Loucy (cell line): ENCODE results near the gene SCD.
"Not testable (repeated sequence)": the region's sequence is repeated elsewhere in the genome, so short reads cannot be mapped to it uniquely, and the experiment has no call there.

ENCODE experiments used
- H2AFZ ChIP-seq: fragments of 200-600 bp; sonication (generic); 2 replicates; pipeline ENCODE4 v1.6.0; 2016; ENCODE audit warnings: antibody characterized with exemption, mild to moderate bottlenecking, low read length, moderate library complexity
- H3F3A ChIP-seq: fragments of 200-600 bp; 2 replicates; pipeline ENCODE4 v1.6.0; 2016; ENCODE audit warnings: antibody characterized with exemption, low read depth, mild to moderate bottlenecking
- H3K27me3 ChIP-seq: fragments of 200-600 bp; sonication (generic); 2 replicates; pipeline ENCODE4 v1.6.1; 2014; ENCODE audit warnings: low read length, mild to moderate bottlenecking; ENCODE audit not compliant: insufficient read depth, poor library complexity, severe bottlenecking
- H3K36me3 ChIP-seq: fragments of 200-600 bp; sonication (generic); 2 replicates; pipeline ENCODE4 v1.6.1; 2016; ENCODE audit warnings: low read length; ENCODE audit not compliant: insufficient read depth
- H3K4me1 ChIP-seq: fragments of 200-600 bp; sonication (generic); 2 replicates; pipeline ENCODE4 v1.5.1; 2014; ENCODE audit warnings: low read length, mild to moderate bottlenecking; ENCODE audit not compliant: insufficient read depth, poor library complexity, severe bottlenecking
- H3K4me2 ChIP-seq: fragments of 200-600 bp; sonication (generic); 2 replicates; pipeline ENCODE4 v1.6.0; 2014; ENCODE audit warnings: antibody characterized with exemption, low read length, low read depth, mild to moderate bottlenecking; ENCODE audit not compliant: poor library complexity, severe bottlenecking
- H3K4me3 ChIP-seq: fragments of 200-600 bp; sonication (generic); 2 replicates; pipeline ENCODE4 v1.5.1; 2014; ENCODE audit warnings: low read length, mild to moderate bottlenecking, mixed read lengths; ENCODE audit not compliant: poor library complexity, severe bottlenecking
- H3K79me2 ChIP-seq: fragments of 200-600 bp; sonication (generic); 2 replicates; pipeline ENCODE4 v1.6.1; 2014; ENCODE audit warnings: low read length; ENCODE audit not compliant: insufficient read depth
- H3K9ac ChIP-seq: fragments of 200-600 bp; sonication (generic); 2 replicates; pipeline ENCODE4 v1.6.0; 2014; ENCODE audit warnings: mild to moderate bottlenecking, low read depth, low read length, moderate library complexity; ENCODE audit not compliant: poor library complexity, severe bottlenecking
- H3K9me2 ChIP-seq: fragments of 200-600 bp; sonication (generic); replicated peaks from 2 replicates; pipeline ENCODE4 v1.6.1; 2016; ENCODE audit warnings: low read depth, low read length, mixed read lengths
- H3K9me3 ChIP-seq: fragments of 200-600 bp; sonication (generic); 2 replicates; pipeline ENCODE4 v1.6.1; 2014; ENCODE audit warnings: mild to moderate bottlenecking, antibody characterized with exemption, low read length, low read depth; ENCODE audit not compliant: insufficient read depth
- H4K20me1 ChIP-seq: fragments of 200-600 bp; sonication (generic); 2 replicates; pipeline ENCODE4 v1.6.0; 2014; ENCODE audit warnings: antibody characterized with exemption, low read length, mild to moderate bottlenecking; ENCODE audit not compliant: insufficient read depth, poor library complexity, severe bottlenecking
- EZH2phosphoT487 ChIP-seq: fragments of 200-600 bp; IDR thresholded peaks from 2 replicates; pipeline ENCODE4 v1.6.1; 2018; ENCODE audit warnings: antibody characterized with exemption, mild to moderate bottlenecking, moderate library complexity, borderline replicate concordance
- TF ChIP-seq, protein P1 (sequence below): fragments of 200-600 bp; sonication (generic); conservative IDR thresholded peaks from 2 replicates; pipeline ENCODE4 v1.5.1; 2014; ENCODE audit warnings: mild to moderate bottlenecking, antibody characterized with exemption, low read length

SCD gene

DNA sequence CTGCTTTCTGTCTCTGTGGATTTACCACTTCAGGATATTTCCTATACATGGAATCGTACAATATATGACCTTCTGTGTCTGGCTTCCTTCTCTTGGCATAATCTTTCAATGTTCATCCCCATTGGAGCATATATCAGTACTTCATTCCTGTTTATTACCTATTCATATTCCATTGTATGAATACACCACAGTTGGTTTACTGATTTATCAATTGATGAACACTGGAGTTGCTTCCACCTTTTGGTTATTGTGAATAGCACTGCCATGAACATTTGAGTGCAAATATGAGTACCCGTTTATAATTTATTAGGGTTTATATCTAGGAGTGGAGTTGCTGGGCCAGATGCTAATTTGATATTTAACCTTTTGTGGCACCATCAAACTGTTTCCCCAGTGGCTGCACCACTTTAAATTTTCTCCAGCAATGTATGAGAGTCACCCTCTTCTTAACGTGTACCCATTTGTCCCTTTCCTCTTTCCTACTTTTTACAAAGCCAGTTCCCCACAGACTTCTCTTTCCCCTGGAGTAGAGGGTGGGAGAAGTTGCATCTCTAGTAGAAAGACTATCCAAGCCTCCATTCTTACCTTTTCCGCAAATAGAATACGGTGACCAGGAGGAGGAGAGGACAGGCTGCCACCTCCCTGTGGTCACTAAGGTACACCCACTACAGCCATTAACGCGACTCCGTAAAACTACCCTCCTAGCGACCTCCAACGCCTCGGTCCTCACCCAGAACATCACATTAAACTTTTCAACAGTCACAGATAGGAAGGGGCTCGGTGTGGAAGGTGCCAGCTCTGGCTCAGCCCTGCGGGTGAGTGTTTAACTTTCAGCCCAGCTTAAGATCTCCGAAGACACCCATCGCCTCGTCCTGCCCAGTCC lies 25.6 kb downstream of the SCD start:
- H3K4me1 ChIP-seq: peaks cover 40% of the 10 kb centered on the region
- no peaks in the 10 kb centered on the region for H3K36me3 ChIP-seq
- H3K4me2 ChIP-seq: peak overlapping the region; percentile 83
- H3K27me3 ChIP-seq: no peaks in the 10 kb centered on the region
- TF ChIP-seq EZH2phosphoT487: no peak
- TF ChIP-seq, protein P1, sequence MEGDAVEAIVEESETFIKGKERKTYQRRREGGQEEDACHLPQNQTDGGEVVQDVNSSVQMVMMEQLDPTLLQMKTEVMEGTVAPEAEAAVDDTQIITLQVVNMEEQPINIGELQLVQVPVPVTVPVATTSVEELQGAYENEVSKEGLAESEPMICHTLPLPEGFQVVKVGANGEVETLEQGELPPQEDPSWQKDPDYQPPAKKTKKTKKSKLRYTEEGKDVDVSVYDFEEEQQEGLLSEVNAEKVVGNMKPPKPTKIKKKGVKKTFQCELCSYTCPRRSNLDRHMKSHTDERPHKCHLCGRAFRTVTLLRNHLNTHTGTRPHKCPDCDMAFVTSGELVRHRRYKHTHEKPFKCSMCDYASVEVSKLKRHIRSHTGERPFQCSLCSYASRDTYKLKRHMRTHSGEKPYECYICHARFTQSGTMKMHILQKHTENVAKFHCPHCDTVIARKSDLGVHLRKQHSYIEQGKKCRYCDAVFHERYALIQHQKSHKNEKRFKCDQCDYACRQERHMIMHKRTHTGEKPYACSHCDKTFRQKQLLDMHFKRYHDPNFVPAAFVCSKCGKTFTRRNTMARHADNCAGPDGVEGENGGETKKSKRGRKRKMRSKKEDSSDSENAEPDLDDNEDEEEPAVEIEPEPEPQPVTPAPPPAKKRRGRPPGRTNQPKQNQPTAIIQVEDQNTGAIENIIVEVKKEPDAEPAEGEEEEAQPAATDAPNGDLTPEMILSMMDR: no peak
- no peaks in the 10 kb centered on the region for H3K9me3 ChIP-seq
- peak overlapping the region; percentile 82 for H3K4me3 ChIP-seq
- peaks cover 26% of the 10 kb centered on the region for H3K79me2 ChIP-seq
- H4K20me1 ChIP-seq: no peaks in the 10 kb centered on the region
- no peaks in the 10 kb centered on the region for H3K9me2 ChIP-seq
- peaks cover 11% of the 10 kb centered on the region; the same call in 1 of the 2 replicates for H3F3A ChIP-seq
- peak overlapping the region; percentile 55; the same call in 1 of the 2 replicates for H2AFZ ChIP-seq
- peak overlapping the region; percentile 94 for H3K9ac ChIP-seq

DNA sequence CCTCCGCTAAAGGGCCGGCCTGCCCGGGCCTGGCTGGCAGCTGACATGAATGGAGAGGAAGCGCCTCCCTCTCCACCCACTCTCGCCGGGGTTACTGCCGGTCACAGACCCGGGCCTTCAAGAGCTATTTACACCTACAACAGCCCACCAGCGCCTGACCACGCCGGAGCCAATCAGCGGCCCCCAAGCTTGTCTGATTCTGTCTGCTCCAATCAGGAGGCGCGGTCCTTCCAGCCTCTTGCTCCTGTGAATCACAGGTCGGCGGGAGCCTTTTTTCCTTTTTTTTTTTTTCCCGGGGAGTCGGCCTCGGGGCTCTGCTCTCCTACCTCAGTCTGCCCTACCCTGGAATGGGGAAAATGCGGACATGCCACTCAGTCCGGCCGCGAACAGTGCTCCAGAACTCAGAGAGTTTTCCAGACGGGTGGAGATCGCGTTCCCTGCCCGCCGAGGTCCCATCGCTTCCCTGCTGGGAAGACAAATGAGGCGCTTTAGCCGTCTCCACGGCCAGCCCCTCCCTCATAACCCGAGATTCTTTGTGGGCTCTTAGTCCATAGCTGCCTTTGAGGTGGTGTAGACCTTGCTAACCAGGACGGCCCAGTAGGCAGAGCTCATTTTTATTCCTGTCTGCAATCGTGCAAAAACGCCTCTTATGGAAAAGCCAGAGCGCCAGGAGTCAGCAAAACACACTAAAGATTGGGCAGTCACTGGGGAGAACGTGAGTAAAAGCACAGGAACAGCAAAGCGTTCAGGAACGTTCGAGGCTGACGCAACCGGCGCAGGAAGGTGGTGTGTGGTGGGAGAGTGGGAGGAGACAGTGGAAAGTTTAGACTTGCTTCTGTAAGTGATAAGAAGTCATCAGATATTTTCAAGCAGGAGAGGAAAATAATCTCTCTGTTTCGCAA lies 26.5 kb downstream of the SCD start:
- H3K36me3 ChIP-seq: no peaks in the 10 kb centered on the region
- TF ChIP-seq, protein P1: no peak
- no peak for TF ChIP-seq EZH2phosphoT487
- peak overlapping the region; percentile 80; the same call in 1 of the 2 replicates for H2AFZ ChIP-seq
- H3K79me2 ChIP-seq: peaks cover 26% of the 10 kb centered on the region
- no peaks in the 10 kb centered on the region for H3K27me3 ChIP-seq
- peak overlapping the region; percentile 94 for H3K9ac ChIP-seq
- H3K9me2 ChIP-seq: no peaks in the 10 kb centered on the region
- no peaks in the 10 kb centered on the region for H3K9me3 ChIP-seq
- peaks cover 45% of the 10 kb centered on the region for H3K4me1 ChIP-seq
- peaks cover 11% of the 10 kb centered on the region; the same call in 1 of the 2 replicates for H3F3A ChIP-seq
- H3K4me3 ChIP-seq: peak overlapping the region; percentile 82
- no peaks in the 10 kb centered on the region for H4K20me1 ChIP-seq
- peak overlapping the region; percentile 83 for H3K4me2 ChIP-seq

DNA sequence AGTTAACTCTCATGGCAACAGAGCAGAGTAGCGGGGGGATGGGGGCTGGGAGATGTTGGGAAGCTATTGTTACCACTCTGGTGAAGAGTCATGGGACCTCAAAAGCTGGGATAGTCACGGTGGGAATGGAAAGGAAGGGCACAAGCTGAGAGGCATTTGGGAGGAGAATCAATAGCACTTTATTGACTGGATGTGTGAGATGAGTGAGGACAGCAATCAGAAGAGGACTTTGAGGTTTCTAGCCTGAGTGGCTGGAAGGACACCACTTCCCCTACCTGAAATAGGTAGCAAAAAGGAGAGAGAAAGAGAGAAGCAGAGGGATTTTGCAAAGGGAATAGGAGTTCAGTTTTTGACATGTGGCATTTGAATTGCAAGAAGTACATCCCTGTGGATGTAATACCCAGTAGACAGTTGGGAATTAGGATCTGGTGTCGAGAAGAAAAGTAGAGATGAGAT lies 27.2 kb downstream of the SCD start:
- peaks cover 11% of the 10 kb centered on the region; the same call in 1 of the 2 replicates for H3F3A ChIP-seq
- H3K36me3 ChIP-seq: no peaks in the 10 kb centered on the region
- no peaks in the 10 kb centered on the region for H3K9me3 ChIP-seq
- no peaks in the 10 kb centered on the region for H3K27me3 ChIP-seq
- H3K9ac ChIP-seq: peak overlapping the region; percentile 94
- H3K79me2 ChIP-seq: peaks cover 26% of the 10 kb centered on the region
- H3K9me2 ChIP-seq: no peaks in the 10 kb centered on the region
- peak overlapping the region; percentile 80; the same call in 1 of the 2 replicates for H2AFZ ChIP-seq
- peak overlapping the region; percentile 82 for H3K4me3 ChIP-seq
- H4K20me1 ChIP-seq: no peaks in the 10 kb centered on the region
- peaks cover 45% of the 10 kb centered on the region for H3K4me1 ChIP-seq
- peak overlapping the region; percentile 83 for H3K4me2 ChIP-seq
- TF ChIP-seq EZH2phosphoT487: no peak
- TF ChIP-seq, protein P1: no peak

DNA sequence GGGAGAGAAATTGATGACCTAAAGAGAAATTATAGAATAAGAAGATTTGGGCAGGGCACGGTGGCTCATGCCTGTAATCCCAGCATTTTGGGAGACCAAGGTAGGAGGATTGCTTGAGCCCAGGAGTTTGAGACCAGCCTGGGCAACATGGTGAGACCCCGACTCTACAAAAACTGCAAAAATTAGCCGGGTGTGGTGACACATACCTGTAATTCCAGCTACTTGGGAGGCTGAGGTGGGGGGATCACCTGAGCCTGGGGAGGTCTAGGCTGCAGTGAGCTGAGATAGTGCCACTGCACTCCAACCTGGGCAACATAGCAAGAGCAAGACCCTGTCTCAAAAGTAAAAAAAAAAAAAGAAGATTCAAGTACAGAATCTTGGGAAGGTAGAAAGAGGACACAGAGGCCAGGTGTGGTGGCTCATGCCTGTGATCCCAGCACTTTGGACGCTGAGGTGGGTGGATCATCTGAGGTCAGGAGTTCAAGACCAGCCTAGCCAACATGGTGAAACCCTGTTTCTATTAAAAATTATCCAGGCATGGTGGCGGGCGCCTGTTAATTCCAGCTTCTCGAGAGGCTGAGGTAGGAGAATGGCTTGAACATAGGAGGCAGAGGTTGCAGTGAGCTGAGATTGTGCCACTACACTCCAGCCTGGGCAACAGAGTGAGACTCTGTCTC lies 27.8 kb downstream of the SCD start:
- Histone ChIP-seq H3K4me1 (peaks cover 45% of the 10 kb centered on the region), H3K79me2 (peaks cover 26% of the 10 kb centered on the region), H3K9ac (peak overlapping the region; percentile 94), H3F3A (peaks cover 11% of the 10 kb centered on the region; the same call in 1 of the 2 replicates), H3K4me3 (peak overlapping the region; percentile 82), H3K4me2 (peak overlapping the region; percentile 83)
- H3K36me3 ChIP-seq, H3K9me2 ChIP-seq, H4K20me1 ChIP-seq, H3K27me3 ChIP-seq, H2AFZ ChIP-seq, H3K9me3 ChIP-seq: not testable (repeated sequence)
